H1 (cell line): ENCODE measurements around the gene JDP2. TPM values are rescaled to one million over a fixed set of nuclear protein-coding genes. Genes with fewer than 3 reads are reported as not detected.

Experiments
- CTCF ChIA-PET: fragments of 300-600 bp; sonication (Branson Sonifier 250); formaldehyde crosslinking; loops from one replicate; lab custom pipeline; 2021; ENCODE audit not compliant: partially characterized antibody; lab: Charles Lee
- POLR2A ChIA-PET: fragments of 300-600 bp; sonication (Branson Sonifier 250); formaldehyde crosslinking; loops from one replicate; lab custom pipeline; 2021; ENCODE audit warnings: inconsistent platforms; ENCODE audit not compliant: partially characterized antibody; lab: Charles Lee
- DNase-seq, 2 experiments: peaks; one replicate each; pipeline versions ENCODE4 v3.0.0 to v3.0.0-alpha.2; 2010 to 2022; ENCODE audit warnings: low spot score in 2 of 2, low read depth in 1 of 2, mixed read lengths in 1 of 2
- FAIRE-seq: peaks from 2 replicates; lab custom pipeline; 2011; peaks lifted over from hg19 to GRCh38; lab: Jason Lieb, UNC
- H2AFZ ChIP-seq: 2 replicates; pipeline ENCODE4 v1.8.1; 2012; ENCODE audit warnings: low read length, inconsistent platforms
- H2AK5ac ChIP-seq: 2 replicates; pipeline ENCODE4 v1.6.1; 2013; ENCODE audit warnings: low read depth, low read length
- H2BK120ac ChIP-seq: replicated peaks from 2 replicates; pipeline ENCODE3; 2013; ENCODE audit warnings: low read depth, low read length, inconsistent platforms
- H2BK12ac ChIP-seq: 2 replicates; pipeline ENCODE4 v1.6.1; 2013; ENCODE audit warnings: low read depth, low read length
- H2BK15ac ChIP-seq: 2 replicates; pipeline ENCODE4 v1.6.1; 2013; ENCODE audit warnings: low read length
- H2BK20ac ChIP-seq: 2 replicates; pipeline ENCODE4 v1.6.1; 2013; ENCODE audit warnings: low read length
- H2BK5ac ChIP-seq: 2 replicates; pipeline ENCODE4 v1.6.1; 2013; ENCODE audit warnings: low read depth, low read length
- H3K14ac ChIP-seq: 2 replicates; pipeline ENCODE4 v1.6.1; 2013; ENCODE audit warnings: inconsistent platforms; ENCODE audit not compliant: insufficient read length
- H3K18ac ChIP-seq: 2 replicates; pipeline ENCODE4 v1.6.1; 2013; ENCODE audit warnings: low read length; ENCODE audit errors: extremely low read depth
- H3K23ac ChIP-seq: 2 replicates; pipeline ENCODE4 v1.6.1; 2013; ENCODE audit warnings: inconsistent platforms; ENCODE audit not compliant: insufficient read length
- H3K23me2 ChIP-seq: 2 replicates; pipeline ENCODE4 v1.6.1; 2013; ENCODE audit warnings: low read depth, low read length
- H3K27ac ChIP-seq: 2 replicates; pipeline ENCODE4 v1.6.1; 2011; ENCODE audit warnings: low read depth, low read length, inconsistent platforms
- H3K27me3 ChIP-seq, 4 experiments: replicated peaks in 1 of 4; 1 replicate in 1 of 4; 2 replicates in 3 of 4; pipeline versions ENCODE4 v1.6.1 to v1.8.1; 2011 to 2013; ENCODE audit warnings: low read length in 3 of 4, mild to moderate bottlenecking in 3 of 4, inconsistent platforms in 2 of 4, mixed read lengths in 2 of 4, moderate library complexity in 1 of 4; ENCODE audit not compliant: control insufficient read depth in 3 of 4, insufficient read depth in 3 of 4; ENCODE audit errors: extremely low read depth in 1 of 4
- H3K36me3 ChIP-seq, 4 experiments: 2 replicates each; pipeline versions ENCODE4 v1.6.1 to v1.8.1; 2011 to 2013; ENCODE audit warnings: mild to moderate bottlenecking in 4 of 4, low read length in 3 of 4, moderate library complexity in 2 of 4, control low read depth in 1 of 4, inconsistent platforms in 1 of 4; ENCODE audit not compliant: insufficient read depth in 4 of 4, control insufficient read depth in 2 of 4
- H3K4ac ChIP-seq: replicated peaks from 2 replicates; pipeline ENCODE3; 2013; ENCODE audit warnings: low read length, low read depth, mixed read lengths, inconsistent platforms; ENCODE audit not compliant: insufficient read length
- H3K4me1 ChIP-seq, 4 experiments: replicated peaks in 1 of 4; 1 replicate in 1 of 4; 2 replicates in 3 of 4; pipeline versions ENCODE4 v1.6.1 to v1.8.1; 2011 to 2013; ENCODE audit warnings: low read length in 3 of 4, inconsistent platforms in 2 of 4, mixed read lengths in 1 of 4; ENCODE audit not compliant: insufficient read depth in 4 of 4, control insufficient read depth in 3 of 4
- H3K4me2 ChIP-seq, 2 experiments: 2 replicates each; pipeline versions ENCODE4 v1.6.1 to v1.8.1; 2011 to 2013; ENCODE audit warnings: low read depth in 2 of 2, low read length in 2 of 2, control low read depth in 1 of 2, inconsistent platforms in 1 of 2, mild to moderate bottlenecking in 1 of 2; ENCODE audit not compliant: insufficient read depth in 1 of 2
- H3K4me3 ChIP-seq, 4 experiments: fragments of 200-600, 300-600 bp in 1 of 4; sonication (generic), shearing (Covaris generic), sonication (Bioruptor Twin) in 1 of 4; 2 replicates each; pipeline versions ENCODE4 v1.5.1 to v1.8.1; 2011 to 2016; ENCODE audit warnings: low read length in 4 of 4, low read depth in 3 of 4, control low read depth in 2 of 4, inconsistent platforms in 2 of 4, mild to moderate bottlenecking in 2 of 4, mixed read lengths in 1 of 4, moderate library complexity in 1 of 4; ENCODE audit not compliant: insufficient read depth in 2 of 4; ENCODE audit errors: extremely low read depth in 1 of 4
- H3K56ac ChIP-seq: replicated peaks from 2 replicates; pipeline ENCODE3; 2013; ENCODE audit warnings: low read depth, mild to moderate bottlenecking, mixed read lengths, low read length, inconsistent platforms; ENCODE audit not compliant: insufficient read length
- H3K79me1 ChIP-seq: 2 replicates; pipeline ENCODE4 v1.6.1; 2013; ENCODE audit warnings: low read depth, low read length, control low read depth
- H3K79me2 ChIP-seq, 2 experiments: 2 replicates each; pipeline versions ENCODE4 v1.6.1 to v1.8.1; 2012 to 2013; ENCODE audit warnings: low read length in 2 of 2, mild to moderate bottlenecking in 2 of 2, inconsistent platforms in 1 of 2; ENCODE audit not compliant: insufficient read depth in 2 of 2, control insufficient read depth in 1 of 2
- H3K9ac ChIP-seq, 4 experiments: replicated peaks in 1 of 4; 1 replicate in 1 of 4; 2 replicates in 3 of 4; pipeline versions ENCODE4 v1.6.1 to v1.8.1; 2011 to 2013; ENCODE audit warnings: low read depth in 3 of 4, low read length in 3 of 4, control low read depth in 2 of 4, mild to moderate bottlenecking in 2 of 4, moderate library complexity in 2 of 4, inconsistent platforms in 1 of 4; ENCODE audit errors: extremely low read depth in 1 of 4
- H3K9me3 ChIP-seq, 2 experiments: 2 replicates each; pipeline versions ENCODE4 v1.6.1 to v1.8.1; 2012 to 2013; ENCODE audit warnings: mild to moderate bottlenecking in 2 of 2, moderate library complexity in 2 of 2, control low read depth in 1 of 2, inconsistent platforms in 1 of 2, low read depth in 1 of 2, low read length in 1 of 2, mixed read lengths in 1 of 2; ENCODE audit not compliant: insufficient read depth in 2 of 2
- H4K20me1 ChIP-seq, 2 experiments: replicated peaks in 1 of 2; 2 replicates each; pipeline versions ENCODE3 to v1.8.1; 2011 to 2013; ENCODE audit warnings: inconsistent platforms in 2 of 2, low read length in 2 of 2, mild to moderate bottlenecking in 1 of 2; ENCODE audit not compliant: insufficient read depth in 2 of 2, control insufficient read depth in 1 of 2
- H4K5ac ChIP-seq: 2 replicates; pipeline ENCODE4 v1.6.1; 2013; ENCODE audit warnings: low read length, low read depth, mixed read lengths, inconsistent platforms; ENCODE audit not compliant: insufficient read length
- H4K8ac ChIP-seq: 2 replicates; pipeline ENCODE4 v1.8.0; 2013; ENCODE audit warnings: mild to moderate bottlenecking, moderate library complexity, low read length, inconsistent platforms; ENCODE audit not compliant: insufficient read depth; ENCODE audit errors: extremely low read depth
- H4K91ac ChIP-seq: replicated peaks from 2 replicates; pipeline ENCODE3; 2013; ENCODE audit warnings: low read length, mixed read lengths, inconsistent platforms; ENCODE audit not compliant: insufficient read length
- ATF3 ChIP-seq: IDR thresholded peaks from 2 replicates; pipeline ENCODE4 v1.6.1; 2011; ENCODE audit warnings: low read depth, mild to moderate bottlenecking, low read length; ENCODE audit not compliant: insufficient read depth
- HDAC2 ChIP-seq, 2 experiments: fragments of 300-600 bp in 1 of 2; sonication (generic) in 1 of 2; IDR thresholded peaks; 2 replicates each; pipeline ENCODE4 v1.6.1; 2011 to 2012; ENCODE audit warnings: low read depth in 2 of 2, low read length in 2 of 2, mild to moderate bottlenecking in 2 of 2, moderate library complexity in 2 of 2, borderline replicate concordance in 1 of 2, inconsistent platforms in 1 of 2
- JUN ChIP-seq: IDR thresholded peaks from 2 replicates; pipeline ENCODE4 v1.6.1; 2011; ENCODE audit warnings: low read depth, mild to moderate bottlenecking, improper control_type of control experiment, low read length
- MAFK ChIP-seq: IDR thresholded peaks from 2 replicates; pipeline ENCODE4 v1.6.1; 2012; ENCODE audit warnings: low read depth, mild to moderate bottlenecking, improper control_type of control experiment, low read length
- TAF7 ChIP-seq: optimal IDR thresholded peaks from 2 replicates; pipeline ENCODE3; 2011; ENCODE audit warnings: low read depth, mild to moderate bottlenecking, inconsistent platforms, low read length, moderate library complexity, borderline replicate concordance
- YY1 ChIP-seq: IDR thresholded peaks from 2 replicates; pipeline ENCODE4 v1.6.1; 2011; ENCODE audit warnings: low read depth, mild to moderate bottlenecking, low read length
- ZNF274 ChIP-seq: IDR thresholded peaks from 2 replicates; pipeline ENCODE4 v1.7.0; 2012; ENCODE audit warnings: low read length, borderline replicate concordance; ENCODE audit errors: extremely low read depth
- WGBS, 2 experiments: shearing (Covaris generic) in 1 of 2; methylation state at CpG; one replicate each; pipeline versions ENCODE4 v1.1.6 to v1.1.7; 2013 to 2015; ENCODE audit warnings: low lambda C conversion rate in 2 of 2, mixed read lengths in 2 of 2, inconsistent platforms in 1 of 2, low coverage in 1 of 2, missing lambda C conversion rate in 1 of 2; ENCODE audit not compliant: insufficient replicate concordance in 2 of 2, insufficient coverage in 1 of 2, insufficient read length in 1 of 2; ENCODE audit errors: extremely low coverage in 1 of 2, missing lambda C conversion rate in 1 of 2; 5-methylcytosine and 5-hydroxymethylcytosine counted together
- polyA plus RNA-seq, 7 experiments: library from polyadenylated mRNA; depleted of rRNA in 3 of 7; stranded (reverse) in 5 of 7; unstranded in 2 of 7; fragments of >200 nt in 5 of 7; fragments of 200-250 nt in 2 of 7; gene quantifications; 1 replicate in 5 of 7; 2 replicates in 1 of 7; 4 replicates in 1 of 7; pipeline versions ENCODE4 v1.2.1 to v1.2.3, GENCODE V29; 2011 to 2013; ENCODE audit warnings: missing spikeins in 2 of 7, mixed read lengths in 2 of 7
- total RNA-seq: library from RNA; stranded (reverse); fragmentation: NEBNext Ultra II Directional; extraction: Animal tissue kit (Norgen Biotek cat#: 25700); gene quantifications from 2 replicates; pipeline ENCODE4 v1.2.1, GENCODE V29; 2021

The JDP2 gene
- total and polyA plus RNA-seq, 2 of the 8 experiments (the other 6 are each of a cell fraction or from before 2014, with no cell fraction given), result 8.9 to 27.2 TPM

GRCh38 chr14:75390183-75390582 lies 37.6 kb upstream of the JDP2 start:
- Histone ChIP-seq H2BK5ac (no peak overlapping the region), H4K20me1 (no peaks in the 10 kb centered on the region), H3K18ac (no peak overlapping the region), H2BK15ac (no peak overlapping the region), H2BK120ac (no peak overlapping the region), H3K27ac (no peak overlapping the region), H3K4me1 (peaks cover 0 to 8% (median 1%) of the 10 kb centered on the region in 4 experiments; a peak in 2 of 7 replicates), H3K79me1 (no peaks in the 10 kb centered on the region), H2AK5ac (no peak overlapping the region), H3K4ac (no peak overlapping the region), H3K27me3 (no peaks in the 10 kb centered on the region; a peak in 1 of 7 replicates), H2AFZ (no peak overlapping the region), H3K4me3 (no peak overlapping the region), H3K9ac (no peak overlapping the region), H4K91ac (no peak overlapping the region), H3K79me2 (no peaks in the 10 kb centered on the region), H3K9me3 (no peaks in the 10 kb centered on the region), H4K5ac (no peak overlapping the region), H2BK12ac (no peak overlapping the region), H3K4me2 (no peak overlapping the region), H3K23me2 (no peaks in the 10 kb centered on the region), H3K23ac (no peak overlapping the region), H3K36me3 (no peaks in the 10 kb centered on the region), H3K14ac (no peak overlapping the region), H4K8ac (no peak overlapping the region), H3K56ac (no peak overlapping the region), H2BK20ac (no peak overlapping the region)
- FAIRE-seq, result no peak
- CTCF ChIA-PET, result no interaction called here
- no peak for DNase-seq
- POLR2A ChIA-PET, result no interaction called here
- 94% methylated on average over 3 of the region's 3 CpGs; no CpG with 5 or more reads in 1 of the 2 experiments for WGBS, 2 experiments
- TF ChIP-seq TAF7 (no peak), YY1 (no peak), MAFK (no peak), ZNF274 (no peak), HDAC2 (IDR thresholded peaks at IDR 0.05; ENCODE audit: borderline replicate concordance in 1 of 2, low read depth in 2 of 2, low read length in 2 of 2) (no peak), ATF3 (no peak), JUN (no peak)
